ENCODE measurements around the gene LMX1A.

The LMX1A gene

GRCh38 chr1:165168467-165168866 lies 188.0 kb downstream of the LMX1A start:
- H3K14ac ChIP-seq (ENCODE audit: low read length): no peak overlapping the region
- H3K79me1 ChIP-seq (ENCODE audit: low read depth, low read length): no peaks in the 10 kb centered on the region
- H3K27me3 ChIP-seq (ENCODE audit: control insufficient read depth in 3 of 3, insufficient read depth in 3 of 3, low read depth in 1 of 3, low read length in 3 of 3): no peaks in the 10 kb centered on the region
- DNase-seq (ENCODE audit: low spot score): no peak
- WGBS, 2 donors (ENCODE audit: extremely low coverage in 2 of 2, insufficient read length in 2 of 2, insufficient replicate concordance in 1 of 2): no CpG with 5 or more reads among the region's 4 CpGs
- no peak overlapping the region for H3K4me2 ChIP-seq (ENCODE audit: insufficient read depth, low read length, poor library complexity, severe bottlenecking)
- no peak overlapping the region for H2BK12ac ChIP-seq (ENCODE audit: low read length)
- H3K18ac ChIP-seq (ENCODE audit: low read length): no peak overlapping the region
- H3K36me3 ChIP-seq (replicated peaks in 1 of 2; ENCODE audit: control insufficient read depth in 2 of 2, insufficient read depth in 2 of 2, low read length in 2 of 2): no peaks in the 10 kb centered on the region
- no peak overlapping the region for H3K4ac ChIP-seq (ENCODE audit: low read length)
- H3K4me1 ChIP-seq (ENCODE audit: control insufficient read depth in 2 of 2, insufficient read depth in 1 of 2, low read depth in 1 of 2, low read length in 2 of 2): peaks cover 0 to 3% of the 10 kb centered on the region in 2 donors
- H3K4me3 ChIP-seq (ENCODE audit: low read length in 2 of 2): no peak overlapping the region
- no peak overlapping the region for H3K23ac ChIP-seq (ENCODE audit: low read depth, low read length, poor library complexity)
- no peak overlapping the region for H4K8ac ChIP-seq (ENCODE audit: low read depth, low read length)
- H2BK5ac ChIP-seq (ENCODE audit: low read length): no peak overlapping the region
- no peak overlapping the region for H2BK120ac ChIP-seq (ENCODE audit: low read depth, low read length)
- H3K9ac ChIP-seq (ENCODE audit: low read depth, low read length, poor library complexity): no peak overlapping the region
- no peak overlapping the region for H4K91ac ChIP-seq (ENCODE audit: low read depth, low read length, poor library complexity)
- H2BK15ac ChIP-seq (ENCODE audit: low read length): no peak overlapping the region
- H2AFZ ChIP-seq (ENCODE audit: low read length): no peak overlapping the region
- no peak overlapping the region for H3K27ac ChIP-seq (replicated peaks; ENCODE audit: low read length)
- no peak overlapping the region for H2AK5ac ChIP-seq (ENCODE audit: low read depth, low read length)
- no peaks in the 10 kb centered on the region for H3K9me3 ChIP-seq (replicated peaks in 1 of 2; ENCODE audit: control insufficient read depth in 2 of 2, insufficient read depth in 1 of 2, low read depth in 1 of 2, low read length in 2 of 2)

GRCh38 chr1:165162671-165163241 lies 193.8 kb downstream of the LMX1A start:
- Histone ChIP-seq H4K8ac (ENCODE audit: low read depth, low read length) (no peak overlapping the region), H3K9ac (ENCODE audit: low read depth, low read length, poor library complexity) (no peak overlapping the region), H4K91ac (ENCODE audit: low read depth, low read length, poor library complexity) (no peak overlapping the region), H3K18ac (ENCODE audit: low read length) (peak overlapping the region; percentile 41), H2BK15ac (ENCODE audit: low read length) (peak overlapping the region; percentile 30), H3K27me3 (ENCODE audit: control insufficient read depth in 3 of 3, insufficient read depth in 3 of 3, low read depth in 1 of 3, low read length in 3 of 3) (no peaks in the 10 kb centered on the region), H3K79me1 (ENCODE audit: low read depth, low read length) (no peaks in the 10 kb centered on the region), H2BK12ac (ENCODE audit: low read length) (no peak overlapping the region), H2BK120ac (ENCODE audit: low read depth, low read length) (no peak overlapping the region), H3K4me2 (ENCODE audit: insufficient read depth, low read length, poor library complexity, severe bottlenecking) (no peak overlapping the region), H3K4me3 (ENCODE audit: low read length in 2 of 2) (no peak overlapping the region), H3K14ac (ENCODE audit: low read length) (no peak overlapping the region), H3K23ac (ENCODE audit: low read depth, low read length, poor library complexity) (no peak overlapping the region), H2AK5ac (ENCODE audit: low read depth, low read length) (no peak overlapping the region), H2AFZ (ENCODE audit: low read length) (no peak overlapping the region), H2BK5ac (ENCODE audit: low read length) (no peak overlapping the region), H3K4me1 (ENCODE audit: control insufficient read depth in 2 of 2, insufficient read depth in 1 of 2, low read depth in 1 of 2, low read length in 2 of 2) (peaks cover 0 to 6% of the 10 kb centered on the region in 2 donors), H3K9me3 (replicated peaks in 1 of 2; ENCODE audit: control insufficient read depth in 2 of 2, insufficient read depth in 1 of 2, low read depth in 1 of 2, low read length in 2 of 2) (no peaks in the 10 kb centered on the region), H3K4ac (ENCODE audit: low read length) (no peak overlapping the region), H3K27ac (replicated peaks; ENCODE audit: low read length) (no peak overlapping the region), H3K36me3 (replicated peaks in 1 of 2; ENCODE audit: control insufficient read depth in 2 of 2, insufficient read depth in 2 of 2, low read length in 2 of 2) (no peaks in the 10 kb centered on the region)
- no peak for DNase-seq (ENCODE audit: low spot score)
- no CpG with 5 or more reads among the region's 11 CpGs for WGBS, 2 donors (ENCODE audit: extremely low coverage in 2 of 2, insufficient read length in 2 of 2, insufficient replicate concordance in 1 of 2)

- H3K9ac ChIP-seq (ENCODE audit: low read depth, low read length, poor library complexity): no peak overlapping the region
- no peaks in the 10 kb centered on the region for H3K79me1 ChIP-seq (ENCODE audit: low read depth, low read length)
- no peak overlapping the region for H2AK5ac ChIP-seq (ENCODE audit: low read depth, low read length)
- H2BK15ac ChIP-seq (ENCODE audit: low read length): no peak overlapping the region
- no peak for DNase-seq (ENCODE audit: low spot score)
- H3K27me3 ChIP-seq (ENCODE audit: control insufficient read depth in 3 of 3, insufficient read depth in 3 of 3, low read depth in 1 of 3, low read length in 3 of 3): peaks cover 0 to 2% (median 0%) of the 10 kb centered on the region in 3 experiments
- no CpG with 5 or more reads among the region's 4 CpGs for WGBS, 2 donors (ENCODE audit: extremely low coverage in 2 of 2, insufficient read length in 2 of 2, insufficient replicate concordance in 1 of 2)
- H2BK12ac ChIP-seq (ENCODE audit: low read length): no peak overlapping the region
- H4K8ac ChIP-seq (ENCODE audit: low read depth, low read length): no peak overlapping the region
- no peak overlapping the region for H3K4me3 ChIP-seq (ENCODE audit: low read length in 2 of 2)
- no peak overlapping the region for H3K27ac ChIP-seq (replicated peaks; ENCODE audit: low read length)
- H3K4me2 ChIP-seq (ENCODE audit: insufficient read depth, low read length, poor library complexity, severe bottlenecking): no peak overlapping the region
- no peak overlapping the region for H4K91ac ChIP-seq (ENCODE audit: low read depth, low read length, poor library complexity)
- H3K23ac ChIP-seq (ENCODE audit: low read depth, low read length, poor library complexity): no peak overlapping the region
- H2BK120ac ChIP-seq (ENCODE audit: low read depth, low read length): no peak overlapping the region
- no peak overlapping the region for H3K4ac ChIP-seq (ENCODE audit: low read length)
- H3K14ac ChIP-seq (ENCODE audit: low read length): no peak overlapping the region
- H2AFZ ChIP-seq (ENCODE audit: low read length): no peak overlapping the region
- H3K18ac ChIP-seq (ENCODE audit: low read length): no peak overlapping the region
- no peak overlapping the region for H2BK5ac ChIP-seq (ENCODE audit: low read length)
- no peaks in the 10 kb centered on the region for H3K36me3 ChIP-seq (replicated peaks in 1 of 2; ENCODE audit: control insufficient read depth in 2 of 2, insufficient read depth in 2 of 2, low read length in 2 of 2)
- peaks cover 0 to 3% of the 10 kb centered on the region in 2 donors for H3K9me3 ChIP-seq (replicated peaks in 1 of 2; ENCODE audit: control insufficient read depth in 2 of 2, insufficient read depth in 1 of 2, low read depth in 1 of 2, low read length in 2 of 2)
- H3K4me1 ChIP-seq (ENCODE audit: control insufficient read depth in 2 of 2, insufficient read depth in 1 of 2, low read depth in 1 of 2, low read length in 2 of 2): peaks cover 0 to 6% of the 10 kb centered on the region in 2 donors
These were observed 195.4 kb downstream of the LMX1A start for GRCh38 chr1:165161130-165161529.

GRCh38 chr1:165153182-165153581 lies 203.3 kb downstream of the LMX1A start:
- peaks cover 0 to 3% of the 10 kb centered on the region in 2 donors for H3K9me3 ChIP-seq (replicated peaks in 1 of 2; ENCODE audit: control insufficient read depth in 2 of 2, insufficient read depth in 1 of 2, low read depth in 1 of 2, low read length in 2 of 2)
- no peak overlapping the region for H2BK15ac ChIP-seq (ENCODE audit: low read length)
- no peak overlapping the region for H3K4me3 ChIP-seq (ENCODE audit: low read length in 2 of 2)
- no peak overlapping the region for H2BK120ac ChIP-seq (ENCODE audit: low read depth, low read length)
- no peak overlapping the region for H3K23ac ChIP-seq (ENCODE audit: low read depth, low read length, poor library complexity)
- no CpG with 5 or more reads among the region's 5 CpGs for WGBS, 2 donors (ENCODE audit: extremely low coverage in 2 of 2, insufficient read length in 2 of 2, insufficient replicate concordance in 1 of 2)
- no peaks in the 10 kb centered on the region for H3K36me3 ChIP-seq (replicated peaks in 1 of 2; ENCODE audit: control insufficient read depth in 2 of 2, insufficient read depth in 2 of 2, low read length in 2 of 2)
- no peaks in the 10 kb centered on the region for H3K79me1 ChIP-seq (ENCODE audit: low read depth, low read length)
- H3K27ac ChIP-seq (replicated peaks; ENCODE audit: low read length): no peak overlapping the region
- peaks cover 0 to 2% (median 0%) of the 10 kb centered on the region in 3 experiments for H3K27me3 ChIP-seq (ENCODE audit: control insufficient read depth in 3 of 3, insufficient read depth in 3 of 3, low read depth in 1 of 3, low read length in 3 of 3)
- no peak overlapping the region for H3K4ac ChIP-seq (ENCODE audit: low read length)
- DNase-seq (ENCODE audit: low spot score): no peak
- no peak overlapping the region for H3K18ac ChIP-seq (ENCODE audit: low read length)
- H2BK5ac ChIP-seq (ENCODE audit: low read length): no peak overlapping the region
- no peak overlapping the region for H2BK12ac ChIP-seq (ENCODE audit: low read length)
- H3K14ac ChIP-seq (ENCODE audit: low read length): no peak overlapping the region
- H3K4me2 ChIP-seq (ENCODE audit: insufficient read depth, low read length, poor library complexity, severe bottlenecking): no peak overlapping the region
- H4K8ac ChIP-seq (ENCODE audit: low read depth, low read length): no peak overlapping the region
- no peak overlapping the region for H2AFZ ChIP-seq (ENCODE audit: low read length)
- H2AK5ac ChIP-seq (ENCODE audit: low read depth, low read length): no peak overlapping the region
- H4K91ac ChIP-seq (ENCODE audit: low read depth, low read length, poor library complexity): no peak overlapping the region
- H3K9ac ChIP-seq (ENCODE audit: low read depth, low read length, poor library complexity): no peak overlapping the region
- H3K4me1 ChIP-seq (ENCODE audit: control insufficient read depth in 2 of 2, insufficient read depth in 1 of 2, low read depth in 1 of 2, low read length in 2 of 2): no peaks in the 10 kb centered on the region

Measured in neuronal stem cell (in vitro differentiated cells).